HT-29 (cell line): ENCODE results near the gene EIF2S2. TPM values are rescaled to one million over a fixed set of nuclear protein-coding genes. Genes with fewer than 3 reads are reported as not detected.

ENCODE experiments used
- DNase-seq: peaks from one replicate; pipeline ENCODE4 v3.0.0-alpha.2; 2015; ENCODE audit warnings: low spot score
- total RNA-seq: library from RNA; depleted of rRNA; stranded (reverse); fragments of >200 nt; shearing (Covaris generic); gene quantifications from 2 replicates; pipeline ENCODE4 v1.2.3, GENCODE V29; 2014

The EIF2S2 gene
- total RNA-seq, 1 experiment from 2014 or later = 64.7 TPM

GRCh38 chr20:34089655-34090345, 22.2 kb downstream of the EIF2S2 start:
- no peak for DNase-seq

- no peak for DNase-seq
Measured at GRCh38 chr20:34089175-34089479, 22.9 kb downstream of the EIF2S2 start.

GRCh38 chr20:34088305-34089174, 23.5 kb downstream of the EIF2S2 start:
- no peak for DNase-seq

- DNase-seq = no peak
Measured at GRCh38 chr20:34085544-34086040, 26.5 kb downstream of the EIF2S2 start.

- DNase-seq = no peak
Measured at GRCh38 chr20:34084227-34084923, 27.7 kb downstream of the EIF2S2 start.

- DNase-seq = no peak
Measured at GRCh38 chr20:34083781-34084180, 28.3 kb downstream of the EIF2S2 start.

- peak; percentile 77 for DNase-seq
Measured at GRCh38 chr20:34083137-34083536, 28.9 kb downstream of the EIF2S2 start.

GRCh38 chr20:34082232-34082887, 29.7 kb downstream of the EIF2S2 start:
- DNase-seq = no peak

- no peak for DNase-seq
Measured at GRCh38 chr20:34079818-34080217, 32.2 kb downstream of the EIF2S2 start.

GRCh38 chr20:34078540-34078939, 33.5 kb downstream of the EIF2S2 start:
- no peak for DNase-seq

- DNase-seq = no peak
Measured at GRCh38 chr20:34076952-34077351, 35.1 kb downstream of the EIF2S2 start.

GRCh38 chr20:34075647-34076046, 36.4 kb downstream of the EIF2S2 start:
- DNase-seq = no peak

- no peak for DNase-seq
Measured at GRCh38 chr20:34074101-34074760, 37.8 kb downstream of the EIF2S2 start.

GRCh38 chr20:34072778-34073177, 39.3 kb downstream of the EIF2S2 start:
- DNase-seq = no peak

- no peak for DNase-seq
Measured at GRCh38 chr20:34072076-34072475, 40.0 kb downstream of the EIF2S2 start.

GRCh38 chr20:34070859-34071258, 41.2 kb downstream of the EIF2S2 start:
- no peak for DNase-seq

- no peak for DNase-seq
Measured at GRCh38 chr20:34070079-34070439, 42.0 kb downstream of the EIF2S2 start.

GRCh38 chr20:34069341-34070078, 42.5 kb downstream of the EIF2S2 start:
- peak; percentile 96 for DNase-seq

GRCh38 chr20:34068001-34068400, 44.0 kb downstream of the EIF2S2 start:
- no peak for DNase-seq

- no peak for DNase-seq
Measured at GRCh38 chr20:34066476-34067090, 45.5 kb downstream of the EIF2S2 start.
